ENCODE measurements around the gene TTL.
"Not testable (repeated sequence)": the region's sequence is repeated elsewhere in the genome, so short reads cannot be mapped to it uniquely, and the experiment has no call there.

Gene TTL

GRCh38 chr2:112481528-112482233 lies at the start of gene TTL:
Gene TTL (plus strand): TSS chr2:112482156. CDS start chr2:112482345, 189 bp downstream.
- peak; percentile 59 to 70 for DNase-seq (ENCODE audit: low read depth in 2 of 2)

- DNase-seq (ENCODE audit: low read depth in 2 of 2): not testable (repeated sequence)
Observed at GRCh38 chr2:112432390-112432734, 49.6 kb upstream of the TTL start.

GRCh38 chr2:112432735-112433479 lies 49.0 kb upstream of the TTL start:
- not testable (repeated sequence) for DNase-seq (ENCODE audit: low read depth in 2 of 2)

- peak; percentile 81 to 85 for DNase-seq (ENCODE audit: low read depth in 2 of 2)
Observed at GRCh38 chr2:112433480-112433879, 48.5 kb upstream of the TTL start, which contains the start of gene RGPD8. Gene RGPD8 (minus strand): TSS chr2:112433645. CDS start chr2:112433453, 192 bp downstream.

GRCh38 chr2:112433932-112434730 lies 47.8 kb upstream of the TTL start:
- no peak for DNase-seq (ENCODE audit: low read depth in 2 of 2)

GRCh38 chr2:112434890-112435715 lies 46.9 kb upstream of the TTL start:
- DNase-seq (ENCODE audit: low read depth in 2 of 2): not testable (repeated sequence)

- DNase-seq (ENCODE audit: low read depth in 2 of 2): not testable (repeated sequence)
Observed at GRCh38 chr2:112435716-112436431, 46.1 kb upstream of the TTL start.

GRCh38 chr2:112436993-112437392 lies 45.0 kb upstream of the TTL start:
- DNase-seq (ENCODE audit: low read depth in 2 of 2): not testable (repeated sequence)

GRCh38 chr2:112437405-112437831 lies 44.5 kb upstream of the TTL start:
- DNase-seq (ENCODE audit: low read depth in 2 of 2): not testable (repeated sequence)

- DNase-seq (ENCODE audit: low read depth in 2 of 2): not testable (repeated sequence)
Observed at GRCh38 chr2:112438603-112439261, 43.2 kb upstream of the TTL start.

- DNase-seq (ENCODE audit: low read depth in 2 of 2): not testable (repeated sequence)
Observed at GRCh38 chr2:112444256-112444655, 37.7 kb upstream of the TTL start.

- no peak for DNase-seq (ENCODE audit: low read depth in 2 of 2)
Observed at GRCh38 chr2:112449854-112450253, 32.1 kb upstream of the TTL start.

- DNase-seq (ENCODE audit: low read depth in 2 of 2): no peak
Observed at GRCh38 chr2:112451317-112451716, 30.6 kb upstream of the TTL start.

GRCh38 chr2:112454586-112454985 lies 27.4 kb upstream of the TTL start:
- DNase-seq (ENCODE audit: low read depth in 2 of 2): no peak

- DNase-seq (ENCODE audit: low read depth in 2 of 2): no peak
Observed at GRCh38 chr2:112459372-112459771, 22.6 kb upstream of the TTL start.

- no peak for DNase-seq (ENCODE audit: low read depth in 2 of 2)
Observed at GRCh38 chr2:112462178-112462577, 19.8 kb upstream of the TTL start.

- DNase-seq (ENCODE audit: low read depth in 2 of 2): no peak
Observed at GRCh38 chr2:112463256-112463655, 18.7 kb upstream of the TTL start.

GRCh38 chr2:112465382-112465781 lies 16.6 kb upstream of the TTL start:
- no peak for DNase-seq (ENCODE audit: low read depth in 2 of 2)

GRCh38 chr2:112472547-112473263 lies 9.3 kb upstream of the TTL start:
- no peak for DNase-seq (ENCODE audit: low read depth in 2 of 2)

Measured in activated CD4-positive, alpha-beta T cell treated with anti-CD3 and anti-CD28 coated beads for 24 hours (primary cell).